Activated effector memory CD4-positive, alpha-beta T cell treated with anti-CD3 and anti-CD28 coated beads, Interleukin-2, amount 50 U/mL, for 16 hours (primary cell): Measurements from ENCODE around the gene MRPL52.
"Not testable (repeated sequence)": the region's sequence is repeated elsewhere in the genome, so short reads cannot be mapped to it uniquely, and the experiment has no call there.

Experiments
- DNase-seq: peaks from one replicate; pipeline ENCODE4 v3.0.0-alpha.2; 2020

The MRPL52 gene

DNA sequence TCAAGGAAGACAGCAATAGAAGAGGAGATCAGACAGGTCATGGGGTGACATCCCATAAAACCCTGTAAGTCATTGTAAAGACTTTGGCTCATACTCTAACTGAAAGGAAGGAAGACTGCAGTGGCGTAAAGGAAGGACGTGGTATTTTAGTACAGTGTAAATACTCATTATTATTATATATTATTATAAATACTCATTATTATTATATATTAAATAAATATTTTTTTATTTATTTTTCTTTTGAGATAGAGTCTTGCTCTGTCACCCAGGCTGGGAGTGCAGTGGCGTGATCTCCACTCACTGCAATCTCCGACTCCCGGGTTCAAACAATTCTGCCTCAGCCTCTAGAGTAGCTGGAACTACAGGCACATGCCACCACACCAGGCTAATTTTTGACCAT, 26.7 kb downstream of the MRPL52 start:
- DNase-seq: no peak

DNA sequence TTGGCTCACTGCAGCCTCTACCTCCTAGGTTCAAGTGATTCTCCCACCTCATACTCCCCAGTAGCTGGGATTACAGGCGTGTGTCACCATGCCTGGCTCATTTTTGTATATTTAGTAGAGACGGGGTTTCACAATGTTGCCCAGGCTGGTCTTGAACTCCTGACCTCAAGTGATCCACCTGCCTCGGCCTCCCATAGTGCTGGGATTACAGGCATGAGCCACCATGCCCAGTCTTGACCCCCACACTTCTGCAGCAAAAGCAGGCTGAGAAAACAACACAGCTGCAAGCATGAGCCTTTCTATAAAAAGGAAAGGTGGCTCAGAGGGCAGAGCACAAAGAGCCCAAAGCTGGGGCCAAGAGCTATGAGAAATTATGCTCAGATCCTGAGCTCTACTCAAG, 30.7 kb downstream of the MRPL52 start:
- not testable (repeated sequence) for DNase-seq

DNA sequence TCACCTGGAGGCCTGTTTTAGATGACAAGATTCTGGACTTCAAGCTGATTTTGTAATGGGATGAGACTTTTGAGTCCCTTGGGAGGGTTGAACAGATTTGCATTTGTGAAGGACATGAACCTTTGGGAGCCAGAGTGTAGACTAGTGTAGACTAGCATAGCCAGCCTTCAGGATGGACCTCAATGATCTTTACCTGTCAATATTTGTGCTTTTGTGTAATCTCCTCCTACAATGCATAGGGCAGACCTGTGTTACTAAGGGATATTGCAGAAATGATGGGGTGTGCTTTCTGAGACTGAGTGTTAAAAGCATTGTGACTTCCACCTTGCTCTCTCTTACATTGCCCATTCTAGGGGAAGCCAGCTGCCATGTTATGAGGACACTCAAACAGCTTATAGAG, 32.0 kb downstream of the MRPL52 start:
- no peak for DNase-seq

DNA sequence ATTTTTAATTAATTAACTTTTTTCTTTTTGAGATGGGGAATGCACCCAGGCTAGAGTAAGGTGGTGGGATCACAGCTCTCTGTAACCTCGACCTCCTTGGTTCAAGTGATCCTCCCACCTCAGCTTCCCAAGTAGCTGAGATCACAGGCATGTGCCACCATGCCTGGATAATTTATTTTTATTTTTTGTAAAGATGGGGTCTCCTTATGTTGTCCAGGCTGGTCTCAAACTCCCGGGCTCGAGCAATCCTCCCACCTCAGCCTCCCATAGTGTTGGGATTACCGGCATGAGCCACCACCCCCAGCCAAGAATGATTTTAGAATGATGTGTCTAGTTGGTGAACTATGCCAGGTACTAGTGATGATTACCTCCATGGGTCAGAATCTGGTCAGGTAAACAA, 35.3 kb downstream of the MRPL52 start:
- no peak for DNase-seq

DNA sequence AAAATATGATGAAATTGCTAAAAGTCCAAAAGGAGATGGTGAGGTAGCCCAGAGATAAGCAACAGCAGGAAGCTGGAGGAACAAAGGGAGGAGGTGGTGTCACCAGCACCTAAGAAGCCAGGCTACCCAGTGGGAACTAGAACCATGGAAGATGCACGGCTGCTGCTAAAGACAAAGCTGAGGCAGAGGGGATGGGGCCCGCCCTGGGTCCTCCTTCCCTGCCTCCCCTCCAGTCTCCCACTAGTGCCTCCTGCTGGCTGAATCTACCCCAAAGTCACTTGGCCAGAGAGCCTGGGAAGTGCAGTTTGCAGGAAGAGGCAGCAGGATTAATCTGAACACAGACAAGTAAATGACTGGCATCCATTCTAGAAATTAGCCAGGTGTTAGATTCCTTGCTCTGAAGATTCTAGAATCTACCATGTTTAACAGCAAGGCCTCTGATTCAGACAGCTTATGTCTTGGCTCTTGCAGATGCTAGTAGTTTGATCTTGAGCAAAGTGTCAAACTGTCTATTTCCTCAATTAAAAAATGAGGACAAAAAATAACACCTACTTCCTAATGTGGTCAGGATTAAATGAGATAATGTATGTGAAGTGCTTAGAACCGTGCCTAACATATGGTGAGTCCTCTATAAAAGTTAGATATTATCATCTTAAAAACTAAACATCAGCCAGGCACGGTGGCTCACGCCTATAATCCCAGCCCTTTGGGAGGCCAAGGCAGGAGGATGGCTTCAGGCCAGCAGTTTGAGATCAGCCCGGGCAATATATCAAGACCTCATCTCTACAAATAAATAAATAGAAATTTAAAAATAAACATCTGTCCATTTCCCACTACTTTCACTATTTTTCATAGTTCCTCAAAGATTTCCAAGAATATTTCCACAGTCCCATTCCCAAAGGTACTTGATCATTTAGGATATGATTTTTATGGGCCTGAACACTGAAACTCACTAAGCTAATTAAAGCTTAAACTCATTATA, 36.0 kb downstream of the MRPL52 start:
- DNase-seq: no peak

DNA sequence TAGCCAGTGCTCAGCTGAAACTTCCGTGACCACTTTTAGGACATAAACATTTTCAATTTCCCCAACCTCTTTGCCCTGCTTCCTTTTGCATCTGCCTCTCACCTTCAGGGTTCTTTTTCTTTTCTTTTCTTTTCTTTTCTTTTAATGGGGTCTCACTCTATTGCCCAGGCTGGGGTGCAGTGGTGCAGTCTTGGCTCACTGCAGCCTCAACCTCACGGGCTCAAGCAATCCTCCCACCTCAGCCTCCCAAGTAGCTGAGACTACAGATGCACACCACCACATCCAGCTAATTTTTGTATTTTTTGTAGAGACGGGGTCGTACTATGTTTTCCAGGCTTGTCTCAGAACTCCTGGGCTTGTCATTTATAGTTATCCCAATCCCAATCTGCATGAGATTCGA, 37.2 kb downstream of the MRPL52 start:
- DNase-seq: no peak

DNA sequence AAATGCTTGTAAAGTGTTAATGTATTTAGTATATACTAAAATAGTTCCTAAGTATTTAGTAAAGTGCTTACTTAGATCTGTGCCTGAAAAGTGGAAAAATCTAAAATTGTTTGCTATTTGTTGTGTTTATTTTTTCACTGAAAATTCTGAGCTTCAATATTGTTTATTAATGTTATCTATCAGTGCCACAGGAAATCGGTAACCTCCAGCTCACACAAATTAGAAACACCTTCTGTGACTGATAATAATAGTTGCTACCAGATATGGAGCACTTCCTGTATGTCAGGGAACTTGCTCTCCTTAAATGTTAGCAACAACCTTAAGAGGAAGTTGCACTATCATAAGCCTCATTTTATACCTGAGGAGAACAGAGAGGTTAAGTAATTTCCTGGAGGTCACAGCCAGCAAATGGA, 41.1 kb downstream of the MRPL52 start:
- no peak for DNase-seq

DNA sequence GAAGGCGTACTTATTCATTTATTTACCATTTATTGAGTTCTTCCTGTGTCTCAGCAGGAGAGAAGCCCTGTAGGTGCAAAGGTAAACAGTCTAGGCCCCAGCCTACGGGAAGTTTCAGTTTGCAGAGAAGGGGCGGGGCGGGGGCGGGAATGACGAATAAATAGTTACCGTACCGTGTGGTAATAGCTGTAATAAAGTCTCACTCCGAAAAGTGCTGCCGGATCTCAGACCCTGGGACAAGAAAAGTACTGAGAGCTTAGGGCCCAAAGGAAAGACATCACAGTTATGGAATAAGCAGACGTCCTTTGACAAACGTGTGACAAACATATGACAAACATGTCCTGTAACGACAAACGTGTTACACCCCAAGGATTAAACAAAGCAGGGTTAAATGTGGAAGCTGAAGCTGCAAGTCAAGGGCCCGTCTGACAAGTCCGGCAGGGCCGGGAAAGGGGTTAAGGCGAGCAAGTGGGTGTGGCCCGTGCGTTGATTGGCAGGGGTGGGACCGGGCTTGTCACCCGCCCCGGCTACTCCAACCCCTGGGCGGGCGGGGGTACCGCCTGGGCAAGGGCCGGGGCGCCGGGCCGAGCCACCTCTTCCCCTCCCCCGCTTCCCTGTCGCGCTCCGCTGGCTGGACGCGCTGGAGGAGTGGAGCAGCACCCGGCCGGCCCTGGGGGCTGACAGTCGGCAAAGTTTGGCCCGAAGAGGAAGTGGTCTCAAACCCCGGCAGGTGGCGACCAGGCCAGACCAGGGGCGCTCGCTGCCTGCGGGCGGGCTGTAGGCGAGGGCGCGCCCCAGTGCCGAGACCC, 41.7 kb downstream of the MRPL52 start, which contains the start of gene LRP10:
Gene LRP10, plus strand, starts transcription at position 517 of the 809 bp plus-strand sequence. CDS start 564 bp downstream, outside the sequence.
- DNase-seq: peak; percentile 92

DNA sequence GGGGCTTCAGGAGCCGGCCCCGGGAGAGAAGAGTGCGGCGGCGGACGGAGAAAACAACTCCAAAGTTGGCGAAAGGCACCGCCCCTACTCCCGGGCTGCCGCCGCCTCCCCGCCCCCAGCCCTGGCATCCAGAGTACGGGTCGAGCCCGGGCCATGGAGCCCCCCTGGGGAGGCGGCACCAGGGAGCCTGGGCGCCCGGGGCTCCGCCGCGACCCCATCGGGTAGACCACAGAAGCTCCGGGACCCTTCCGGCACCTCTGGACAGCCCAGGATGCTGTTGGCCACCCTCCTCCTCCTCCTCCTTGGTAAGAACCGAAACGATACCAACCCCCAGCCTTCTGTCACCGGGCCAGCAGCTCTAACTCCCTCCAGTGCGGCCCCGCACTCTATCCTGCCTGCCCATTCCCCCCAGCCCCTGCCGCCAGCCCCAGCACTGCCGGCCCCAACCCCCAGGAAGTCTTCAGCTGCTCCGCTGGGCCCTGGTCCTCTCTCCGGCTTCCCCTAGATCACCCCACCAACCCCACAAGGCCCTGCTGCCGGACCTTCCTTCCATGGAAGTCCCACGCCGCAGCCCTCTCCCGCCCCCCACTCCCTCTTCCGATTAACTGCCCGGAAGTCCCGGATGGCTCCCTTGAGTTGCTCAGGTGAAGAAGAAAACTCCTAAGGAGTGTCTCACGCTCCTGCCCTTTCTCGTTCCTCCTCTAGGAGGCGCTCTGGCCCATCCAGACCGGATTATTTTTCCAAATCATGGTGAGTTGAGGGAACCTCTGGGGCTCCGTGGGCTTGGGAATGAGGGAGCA, 42.5 kb downstream of the MRPL52 start:
- DNase-seq: peak; percentile 91

DNA sequence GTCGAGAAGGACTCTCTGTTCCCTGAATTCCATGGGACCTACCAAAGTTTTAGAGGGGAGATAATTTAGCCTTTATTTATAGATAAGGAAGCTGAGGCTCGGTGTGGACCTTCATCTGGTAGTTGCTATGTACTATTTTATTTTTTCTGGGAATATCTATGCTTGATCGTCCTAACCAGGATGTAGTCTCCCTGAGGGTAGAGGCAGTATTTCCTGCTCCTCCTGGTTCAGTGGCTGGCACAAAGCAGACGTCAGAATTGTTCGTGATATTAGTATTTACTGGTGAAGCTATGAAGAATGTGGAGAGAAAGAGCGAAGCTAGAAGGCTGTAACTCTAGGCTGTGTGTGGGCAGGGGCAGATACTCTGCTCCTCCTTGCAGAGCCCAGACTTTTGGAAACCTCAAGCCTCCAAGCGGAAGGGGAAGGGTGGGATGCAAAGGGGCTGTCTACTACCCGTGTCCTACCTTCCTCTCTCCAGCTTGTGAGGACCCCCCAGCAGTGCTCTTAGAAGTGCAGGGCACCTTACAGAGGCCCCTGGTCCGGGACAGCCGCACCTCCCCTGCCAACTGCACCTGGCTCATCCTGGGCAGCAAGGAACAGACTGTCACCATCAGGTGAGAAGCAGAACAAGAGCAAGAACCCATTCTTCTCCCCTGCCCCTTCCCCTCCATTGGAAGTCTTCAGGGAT, 43.3 kb downstream of the MRPL52 start:
- no peak for DNase-seq

DNA sequence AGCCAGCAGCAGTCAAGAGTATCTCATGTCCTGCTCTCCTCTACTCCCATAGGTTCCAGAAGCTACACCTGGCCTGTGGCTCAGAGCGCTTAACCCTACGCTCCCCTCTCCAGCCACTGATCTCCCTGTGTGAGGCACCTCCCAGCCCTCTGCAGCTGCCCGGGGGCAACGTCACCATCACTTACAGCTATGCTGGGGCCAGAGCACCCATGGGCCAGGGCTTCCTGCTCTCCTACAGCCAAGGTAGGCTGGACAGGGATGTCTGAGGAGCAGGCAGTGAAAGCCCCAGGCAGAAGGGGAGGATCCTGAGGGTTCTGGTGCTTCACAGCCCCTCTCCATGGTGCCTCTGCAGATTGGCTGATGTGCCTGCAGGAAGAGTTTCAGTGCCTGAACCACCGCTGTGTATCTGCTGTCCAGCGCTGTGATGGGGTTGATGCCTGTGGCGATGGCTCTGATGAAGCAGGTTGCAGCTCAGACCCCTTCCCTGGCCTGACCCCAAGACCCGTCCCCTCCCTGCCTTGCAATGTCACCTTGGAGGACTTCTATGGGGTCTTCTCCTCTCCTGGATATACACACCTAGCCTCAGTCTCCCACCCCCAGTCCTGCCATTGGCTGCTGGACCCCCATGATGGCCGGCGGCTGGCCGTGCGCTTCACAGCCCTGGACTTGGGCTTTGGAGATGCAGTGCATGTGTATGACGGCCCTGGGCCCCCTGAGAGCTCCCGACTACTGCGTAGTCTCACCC, 45.5 kb downstream of the MRPL52 start:
- no peak for DNase-seq

DNA sequence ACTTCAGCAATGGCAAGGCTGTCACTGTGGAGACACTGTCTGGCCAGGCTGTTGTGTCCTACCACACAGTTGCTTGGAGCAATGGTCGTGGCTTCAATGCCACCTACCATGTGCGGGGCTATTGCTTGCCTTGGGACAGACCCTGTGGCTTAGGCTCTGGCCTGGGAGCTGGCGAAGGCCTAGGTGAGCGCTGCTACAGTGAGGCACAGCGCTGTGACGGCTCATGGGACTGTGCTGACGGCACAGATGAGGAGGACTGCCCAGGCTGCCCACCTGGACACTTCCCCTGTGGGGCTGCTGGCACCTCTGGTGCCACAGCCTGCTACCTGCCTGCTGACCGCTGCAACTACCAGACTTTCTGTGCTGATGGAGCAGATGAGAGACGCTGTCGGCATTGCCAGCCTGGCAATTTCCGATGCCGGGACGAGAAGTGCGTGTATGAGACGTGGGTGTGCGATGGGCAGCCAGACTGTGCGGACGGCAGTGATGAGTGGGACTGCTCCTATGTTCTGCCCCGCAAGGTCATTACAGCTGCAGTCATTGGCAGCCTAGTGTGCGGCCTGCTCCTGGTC, 46.1 kb downstream of the MRPL52 start:
- no peak for DNase-seq

DNA sequence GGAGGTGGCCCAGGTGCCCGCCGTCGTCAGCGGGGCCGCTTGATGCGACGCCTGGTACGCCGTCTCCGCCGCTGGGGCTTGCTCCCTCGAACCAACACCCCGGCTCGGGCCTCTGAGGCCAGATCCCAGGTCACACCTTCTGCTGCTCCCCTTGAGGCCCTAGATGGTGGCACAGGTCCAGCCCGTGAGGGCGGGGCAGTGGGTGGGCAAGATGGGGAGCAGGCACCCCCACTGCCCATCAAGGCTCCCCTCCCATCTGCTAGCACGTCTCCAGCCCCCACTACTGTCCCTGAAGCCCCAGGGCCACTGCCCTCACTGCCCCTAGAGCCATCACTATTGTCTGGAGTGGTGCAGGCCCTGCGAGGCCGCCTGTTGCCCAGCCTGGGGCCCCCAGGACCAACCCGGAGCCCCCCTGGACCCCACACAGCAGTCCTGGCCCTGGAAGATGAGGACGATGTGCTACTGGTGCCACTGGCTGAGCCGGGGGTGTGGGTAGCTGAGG, 47.4 kb downstream of the MRPL52 start:
- no peak for DNase-seq

DNA sequence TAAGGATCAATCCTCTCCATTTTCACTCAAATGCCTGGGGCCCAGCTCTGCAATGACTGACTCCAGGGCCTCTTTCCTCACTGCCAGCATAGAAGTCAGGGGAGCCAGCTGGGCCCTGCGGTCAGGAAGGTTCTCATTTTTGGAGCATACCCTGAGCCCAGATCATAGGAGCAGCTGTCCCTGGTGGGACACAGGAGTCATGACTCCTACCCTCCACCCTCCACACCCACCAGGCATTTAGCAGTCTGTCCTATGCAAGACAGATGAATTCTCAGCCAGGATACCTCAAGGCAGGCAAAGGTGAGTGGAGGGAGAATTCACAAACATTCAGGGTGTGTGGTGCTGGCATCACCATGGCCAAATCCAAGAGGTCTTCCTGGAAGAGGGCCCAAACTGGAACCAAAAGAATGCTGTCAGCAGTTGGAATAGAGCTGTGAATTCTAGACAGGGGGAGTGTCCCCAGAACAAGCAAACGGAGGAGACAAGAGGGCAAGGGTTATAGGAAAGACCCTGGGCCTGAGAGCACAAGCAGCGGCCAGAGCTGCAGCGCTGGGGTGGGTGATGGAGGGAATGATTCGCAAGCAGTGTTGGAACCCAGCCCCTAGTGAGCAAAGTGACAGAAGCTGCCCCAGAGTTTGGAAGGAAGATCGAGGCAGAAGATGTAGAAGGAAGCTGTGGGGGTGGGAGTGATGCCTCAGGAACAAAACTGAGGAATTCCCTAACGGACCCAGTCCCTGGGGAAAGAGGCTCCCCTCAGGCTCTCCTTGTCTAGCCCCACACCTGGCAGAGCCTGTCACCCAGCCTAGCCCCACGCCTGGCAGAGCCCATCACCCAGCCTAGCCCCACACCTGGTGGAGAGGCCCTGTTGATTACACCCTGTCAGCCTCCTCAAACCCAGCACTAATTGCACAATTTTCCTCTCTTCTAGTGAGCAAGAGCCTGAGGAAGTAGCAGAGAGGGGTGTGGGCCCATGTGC, 48.9 kb downstream of the MRPL52 start:
- DNase-seq: no peak

DNA sequence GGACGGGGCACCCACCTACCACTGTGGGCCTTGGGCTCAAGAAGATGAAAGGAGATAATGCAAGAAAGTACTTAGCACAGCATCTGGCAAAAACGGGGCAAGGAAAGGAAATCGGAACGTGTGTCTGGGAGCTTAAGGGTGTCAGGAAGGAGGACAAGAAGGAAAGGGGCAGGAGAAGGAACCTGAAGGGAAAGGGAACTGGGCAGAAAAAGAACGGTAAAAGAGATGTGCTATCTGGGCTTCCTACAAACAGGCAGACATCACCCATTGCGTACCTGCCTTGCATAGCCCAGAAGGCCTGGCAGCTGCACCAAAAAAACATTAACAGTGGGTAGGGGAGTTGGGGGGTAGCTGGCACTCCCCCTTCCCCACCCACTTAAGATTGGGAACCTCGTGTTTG, 52.4 kb downstream of the MRPL52 start:
- no peak for DNase-seq

DNA sequence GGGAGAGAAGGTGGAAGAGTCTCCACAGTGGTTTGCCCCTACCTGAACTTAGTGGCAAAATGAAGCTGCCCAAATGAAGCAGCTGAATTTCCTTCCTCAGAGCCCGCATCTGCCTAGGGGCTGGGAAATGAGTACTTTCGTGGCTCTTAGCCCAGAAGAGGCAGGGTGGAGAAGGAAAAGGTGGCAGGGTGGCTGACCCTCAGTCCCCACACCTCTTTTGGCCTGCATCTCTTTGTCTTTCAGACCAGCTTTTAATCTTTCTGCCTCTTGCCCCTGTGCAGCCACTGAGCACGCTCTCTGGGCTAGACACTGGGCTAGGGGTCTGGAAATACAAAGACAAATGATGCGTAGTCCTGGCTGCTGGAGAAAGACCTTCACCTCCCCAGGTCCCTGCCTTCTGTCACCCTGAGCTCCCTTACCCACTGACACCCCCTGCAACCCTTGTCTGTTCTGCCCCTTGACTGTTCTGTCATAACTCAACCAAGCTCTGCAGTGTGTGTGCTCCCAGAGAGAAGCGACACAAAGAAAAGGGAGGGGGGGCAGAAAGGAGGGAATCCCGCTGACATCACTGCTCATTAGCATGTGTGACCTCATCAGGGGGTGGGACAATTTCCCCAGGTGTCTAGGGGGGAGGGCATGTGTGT, 53.0 kb downstream of the MRPL52 start:
- DNase-seq: peak; percentile 71

DNA sequence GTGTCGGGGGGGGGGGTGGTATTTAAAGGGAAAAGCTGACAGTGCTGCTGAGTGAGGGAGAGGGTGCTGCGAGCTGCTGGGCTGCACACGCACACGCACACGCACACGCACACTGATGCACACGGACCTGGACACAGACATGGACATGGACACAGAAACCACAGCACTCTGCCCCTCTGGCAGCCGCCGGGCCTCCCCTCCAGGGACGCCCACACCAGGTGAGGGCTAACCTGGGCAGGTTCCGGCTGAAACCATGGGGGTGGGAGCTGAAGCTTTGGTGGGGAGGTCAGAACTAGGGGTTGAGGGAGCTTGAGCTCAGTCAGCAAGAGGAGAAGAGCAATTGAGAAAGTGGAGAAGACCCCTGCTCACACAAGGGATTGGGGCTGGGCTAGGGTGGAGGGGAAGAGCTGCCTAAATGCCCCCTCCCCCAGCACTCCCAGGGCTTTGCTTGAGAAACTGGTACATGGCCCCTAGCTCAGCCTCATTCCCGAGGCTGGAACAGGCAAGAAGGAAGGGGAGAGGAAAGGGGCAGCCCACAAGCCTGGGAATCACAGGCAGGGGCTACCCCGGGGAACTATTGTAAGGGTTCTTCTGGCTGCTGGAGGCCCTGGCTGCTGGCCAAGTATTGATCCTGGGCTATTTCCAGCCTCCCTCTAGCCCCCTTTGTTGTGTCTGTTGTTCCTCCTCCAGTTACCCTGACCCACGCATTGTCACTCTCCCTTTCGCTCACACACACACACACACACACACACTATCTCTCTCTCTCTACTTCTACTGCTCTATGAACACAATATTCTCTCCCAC, 53.7 kb downstream of the MRPL52 start, which contains the start of gene REM2:
Gene REM2, plus strand, starts transcription at position 50 of the 804 bp plus-strand sequence. Its CDS starts 66 bp downstream, at position 116.
- no peak for DNase-seq
